Measurements from ENCODE around the gene CHCHD4. TPM values are rescaled to one million over a fixed set of nuclear protein-coding genes. Genes with fewer than 3 reads are reported as not detected.
A peak's percentile ranks its signal among the peaks of the same experiment; 100 is the strongest.

Gene CHCHD4
- total RNA-seq, 2 donors from 2014 or later, result 1.3 to 7.0 TPM

DNA sequence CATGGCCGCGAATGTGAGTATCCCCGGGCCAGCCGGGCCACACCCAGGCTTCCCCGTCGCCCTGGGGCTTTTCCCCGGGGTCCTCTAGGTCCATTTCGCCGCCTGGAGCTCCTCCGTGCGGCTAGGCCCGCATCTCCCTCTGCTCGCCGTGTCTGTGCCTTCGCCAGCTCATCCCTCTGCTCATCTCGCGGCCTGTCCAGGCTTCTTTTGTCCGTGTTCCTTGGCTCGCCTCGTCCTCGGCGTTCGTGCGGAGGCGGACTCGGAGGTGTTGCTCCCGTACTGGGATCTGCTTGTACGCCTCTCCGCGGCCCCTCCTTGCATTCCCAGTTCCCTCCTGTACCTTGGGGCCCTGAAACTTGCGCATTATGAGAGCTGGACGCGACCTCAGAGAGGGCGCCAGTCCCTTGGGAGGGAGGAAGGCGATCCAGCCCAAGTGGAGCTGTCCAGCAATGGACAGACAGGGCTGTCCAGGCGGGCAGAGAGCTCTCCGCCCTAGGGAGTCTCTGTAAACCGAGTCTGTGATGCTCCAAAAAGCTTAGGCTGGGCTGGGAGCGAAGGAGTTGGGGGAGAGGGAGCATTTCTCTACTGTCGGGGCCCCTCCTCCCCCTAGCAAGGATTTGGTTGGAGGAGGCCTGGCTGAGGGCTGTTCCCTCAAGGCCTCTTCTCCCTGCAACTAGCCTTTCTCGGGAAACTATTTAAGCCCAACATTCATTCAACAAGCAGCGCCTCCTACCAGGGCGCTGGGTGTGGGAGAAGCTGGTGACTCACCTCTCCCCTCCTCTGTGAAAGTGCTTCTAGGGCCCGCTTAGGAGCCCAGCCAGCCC, 735 bp upstream of the CHCHD4 start:
- intact Hi-C loops (cut with DNase I), result loop anchor here (10.0 kb wide), 1 partner anchor 231 kb away; no protein-coding TSS in a partner anchor
- TF ChIP-seq POLR2A (IDR thresholded peaks at IDR 0.05), result no peak
- TF ChIP-seq, protein P1, sequence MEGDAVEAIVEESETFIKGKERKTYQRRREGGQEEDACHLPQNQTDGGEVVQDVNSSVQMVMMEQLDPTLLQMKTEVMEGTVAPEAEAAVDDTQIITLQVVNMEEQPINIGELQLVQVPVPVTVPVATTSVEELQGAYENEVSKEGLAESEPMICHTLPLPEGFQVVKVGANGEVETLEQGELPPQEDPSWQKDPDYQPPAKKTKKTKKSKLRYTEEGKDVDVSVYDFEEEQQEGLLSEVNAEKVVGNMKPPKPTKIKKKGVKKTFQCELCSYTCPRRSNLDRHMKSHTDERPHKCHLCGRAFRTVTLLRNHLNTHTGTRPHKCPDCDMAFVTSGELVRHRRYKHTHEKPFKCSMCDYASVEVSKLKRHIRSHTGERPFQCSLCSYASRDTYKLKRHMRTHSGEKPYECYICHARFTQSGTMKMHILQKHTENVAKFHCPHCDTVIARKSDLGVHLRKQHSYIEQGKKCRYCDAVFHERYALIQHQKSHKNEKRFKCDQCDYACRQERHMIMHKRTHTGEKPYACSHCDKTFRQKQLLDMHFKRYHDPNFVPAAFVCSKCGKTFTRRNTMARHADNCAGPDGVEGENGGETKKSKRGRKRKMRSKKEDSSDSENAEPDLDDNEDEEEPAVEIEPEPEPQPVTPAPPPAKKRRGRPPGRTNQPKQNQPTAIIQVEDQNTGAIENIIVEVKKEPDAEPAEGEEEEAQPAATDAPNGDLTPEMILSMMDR (IDR thresholded peaks at IDR 0.05), result no peak

GRCh38 chr3:14124223-14124614, 451 bp downstream of the CHCHD4 start:
- peak; percentile 56 to 80 (median 64) for DNase-seq
- Histone ChIP-seq H3K27ac (peak overlapping the region; percentile 66 to 94 (median 92)), H3K36me3 (replicated peaks in 1 of 2; ENCODE audit: insufficient read depth in 1 of 2, low read depth in 2 of 2) (no peaks in the 10 kb centered on the region), H3K27me3 (no peaks in the 10 kb centered on the region), H3K4me3 (peak overlapping the region; percentile 55 to 69), H3K4me1 (peaks cover 36% of the 10 kb centered on the region), H3K9me3 (no peaks in the 10 kb centered on the region)
- TF ChIP-seq, protein P1 (IDR thresholded peaks at IDR 0.05), result no peak
- no peak for TF ChIP-seq POLR2A (IDR thresholded peaks at IDR 0.05)
- WGBS, 2 donors, result 0 to 1% methylated on average over 8 to 33 of the region's 37 CpGs
- peak; percentile 24 for ATAC-seq
- intact Hi-C loops (cut with DNase I), result loop anchor here (10.0 kb wide), 1 partner anchor 229 kb away; no protein-coding TSS in a partner anchor

More for the DNA sequence above, 735 bp upstream of the CHCHD4 start:
- DNase-seq (peak; percentile 58 to 70 (median 64)), ATAC-seq (peak; percentile 13)
- Histone ChIP-seq H3K36me3 (replicated peaks in 1 of 2; ENCODE audit: insufficient read depth in 1 of 2, low read depth in 2 of 2) (peaks cover 0 to 8% of the 10 kb centered on the region in 2 donors), H3K27me3 (no peaks in the 10 kb centered on the region), H3K9me3 (no peaks in the 10 kb centered on the region), H3K4me3 (peak overlapping the region; percentile 39 to 69), H3K27ac (peak overlapping the region; percentile 66 to 94 (median 92)), H3K4me1 (peaks cover 30% of the 10 kb centered on the region)
- WGBS, 2 donors, result 0% methylated on average over 10 to 44 of the region's 44 CpGs

DNA sequence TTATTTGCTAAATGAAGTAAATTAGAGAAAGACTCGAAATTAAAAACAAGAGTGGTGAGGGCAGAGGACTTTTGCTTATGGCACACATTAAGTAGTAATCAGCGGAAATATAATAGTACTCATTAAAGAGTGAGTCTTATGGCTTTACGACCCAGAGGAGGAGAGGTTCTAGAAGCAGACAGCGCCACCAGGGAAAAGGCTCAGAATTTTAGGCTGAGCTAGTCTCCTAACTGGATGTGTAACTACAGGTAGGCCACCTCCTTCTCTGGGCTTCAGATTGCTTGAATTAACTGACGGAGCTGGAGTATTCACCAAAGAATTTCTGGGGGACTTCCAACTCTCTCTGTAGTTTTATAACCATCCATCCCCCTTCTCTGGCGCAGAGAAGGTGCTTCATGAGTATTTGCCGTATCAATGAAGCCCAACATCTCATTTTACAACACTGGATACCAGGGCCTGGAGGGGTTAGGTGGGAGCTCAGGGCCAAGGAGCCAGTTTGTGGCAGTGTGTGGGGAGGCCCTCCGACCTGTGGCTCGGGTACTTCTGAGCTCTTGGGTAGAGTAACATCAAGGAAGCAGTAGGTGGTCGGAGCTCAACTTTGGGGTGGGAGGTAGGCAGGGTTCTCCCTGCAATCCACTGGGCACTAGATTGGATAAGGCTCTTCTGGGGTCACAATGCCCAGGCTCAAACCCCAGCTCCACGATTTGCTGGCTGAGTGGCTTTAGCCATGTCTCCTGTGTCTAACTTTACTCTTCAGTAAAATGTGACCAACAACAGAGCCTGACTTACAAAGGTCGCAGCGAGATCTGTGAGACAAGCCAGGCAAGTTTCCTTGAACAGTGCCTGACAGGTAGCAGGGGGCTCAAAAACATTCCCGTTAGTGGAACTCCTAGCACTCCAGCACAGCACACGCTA, 1.1 kb downstream of the CHCHD4 start:
- no peak for ATAC-seq
- H3K4me1 ChIP-seq, result peaks cover 42% of the 10 kb centered on the region
- no peaks in the 10 kb centered on the region for H3K36me3 ChIP-seq (replicated peaks in 1 of 2; ENCODE audit: insufficient read depth in 1 of 2, low read depth in 2 of 2)
- no peaks in the 10 kb centered on the region for H3K9me3 ChIP-seq
- peak overlapping the region; percentile 55 to 69 for H3K4me3 ChIP-seq
- 48 to 64% methylated on average over 12 to 15 of the region's 15 CpGs for WGBS, 2 donors
- DNase-seq, result no peak
- H3K27me3 ChIP-seq, result no peaks in the 10 kb centered on the region
- TF ChIP-seq, protein P1 (IDR thresholded peaks at IDR 0.05), result no peak
- TF ChIP-seq POLR2A (IDR thresholded peaks at IDR 0.05), result no peak
- H3K27ac ChIP-seq, result peak overlapping the region; percentile 66 to 94 (median 92)
- intact Hi-C loops (cut with DNase I), result loop anchor here (10.0 kb wide), 1 partner anchor 229 kb away; no protein-coding TSS in a partner anchor

DNA sequence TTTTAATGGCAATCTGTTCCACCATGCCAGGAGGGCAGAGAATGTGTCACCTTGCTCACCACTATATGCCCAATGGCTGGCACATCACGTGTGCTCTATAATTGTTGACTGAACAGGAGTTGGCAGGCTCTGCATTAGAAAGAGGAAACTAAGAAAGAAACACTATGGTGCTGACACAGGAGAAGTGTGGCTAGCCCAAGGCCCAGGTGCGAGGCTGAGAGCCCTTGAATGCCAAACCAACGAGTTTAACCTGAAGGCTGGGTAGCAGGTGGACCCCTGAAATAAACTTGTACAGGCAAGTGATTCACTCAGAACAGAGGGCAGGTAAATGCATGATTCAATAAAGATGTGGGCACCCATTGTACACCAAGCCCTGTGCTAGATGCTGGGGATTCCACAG, 2.4 kb downstream of the CHCHD4 start:
- DNase-seq (no peak), ATAC-seq (no peak)
- Histone ChIP-seq H3K4me3 (no peak overlapping the region), H3K36me3 (replicated peaks in 1 of 2; ENCODE audit: insufficient read depth in 1 of 2, low read depth in 2 of 2) (no peaks in the 10 kb centered on the region), H3K27ac (no peak overlapping the region), H3K9me3 (no peaks in the 10 kb centered on the region), H3K27me3 (no peaks in the 10 kb centered on the region), H3K4me1 (peaks cover 53% of the 10 kb centered on the region)
- WGBS, 2 donors, result 82 to 94% methylated on average over 3 of the region's 3 CpGs
- TF ChIP-seq, protein P1 (IDR thresholded peaks at IDR 0.05), result no peak
- TF ChIP-seq POLR2A (IDR thresholded peaks at IDR 0.05), result no peak
- intact Hi-C loops (cut with DNase I), result loop anchor here (10.0 kb wide), 1 partner anchor 228 kb away; no protein-coding TSS in a partner anchor
